ENCODE measurements around the gene ZNF511.

ZNF511 gene

DNA sequence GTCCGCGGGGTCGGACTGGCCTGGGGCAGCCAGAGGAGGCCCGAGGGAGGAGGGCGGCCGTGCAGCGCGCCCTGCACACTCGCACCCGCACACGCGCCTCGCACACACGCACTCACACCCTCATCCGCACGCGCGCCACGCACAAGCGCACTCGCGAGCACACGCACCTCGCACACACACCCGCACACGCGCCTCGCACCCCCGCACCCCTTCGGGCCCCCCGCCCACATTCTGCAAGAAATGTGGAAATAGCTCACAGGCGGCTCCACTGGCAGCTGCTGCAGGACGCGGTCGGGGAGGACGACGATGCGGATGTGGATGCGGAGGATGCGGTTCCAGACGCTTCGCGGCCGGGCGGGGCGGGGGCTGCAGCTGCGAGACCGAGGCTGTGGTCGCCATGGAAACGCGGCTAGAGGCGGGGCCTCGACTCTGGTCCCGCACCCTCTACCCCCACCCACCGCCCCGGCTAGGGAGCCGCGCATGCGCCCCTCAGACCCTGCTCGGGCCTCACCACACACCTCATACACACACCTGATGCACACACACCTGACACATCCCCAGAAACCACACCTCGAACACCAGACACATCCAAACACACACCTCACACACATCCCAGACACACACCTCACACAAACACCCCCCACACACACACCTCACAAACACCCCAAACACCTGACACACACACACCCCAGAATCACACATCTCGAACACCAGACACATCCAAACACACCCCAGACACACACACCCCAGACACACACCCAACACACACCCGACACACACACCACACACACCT, 28.1 kb downstream of the ZNF511 start, which contains the start of gene CALY:
Gene CALY, minus strand, starts transcription at position 320 of the 793 bp plus-strand sequence. CDS start 7,907 bp downstream, outside the sequence.
- DNase-seq, result peak; percentile 73

DNA sequence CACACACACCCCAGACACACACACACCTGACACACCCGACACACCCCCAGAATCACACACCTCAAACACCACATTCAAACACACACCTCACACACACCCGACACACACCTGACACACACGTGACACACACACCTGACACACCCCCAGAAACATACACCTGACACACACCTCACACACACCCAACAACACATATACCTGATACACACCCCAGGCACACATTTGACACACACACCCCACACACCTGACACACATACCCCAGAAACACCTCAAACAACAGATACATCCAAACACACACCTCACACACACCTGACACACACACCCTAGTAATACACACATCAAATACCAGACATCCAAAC, 28.6 kb downstream of the ZNF511 start:
- DNase-seq, result no peak

GRCh38 chr10:133338080-133339071, 29.7 kb downstream of the ZNF511 start:
- no peak for DNase-seq

GRCh38 chr10:133339708-133340380, 31.1 kb downstream of the ZNF511 start:
- no peak for DNase-seq

- DNase-seq, result no peak
Observed at GRCh38 chr10:133341983-133342382, 33.3 kb downstream of the ZNF511 start.

DNA sequence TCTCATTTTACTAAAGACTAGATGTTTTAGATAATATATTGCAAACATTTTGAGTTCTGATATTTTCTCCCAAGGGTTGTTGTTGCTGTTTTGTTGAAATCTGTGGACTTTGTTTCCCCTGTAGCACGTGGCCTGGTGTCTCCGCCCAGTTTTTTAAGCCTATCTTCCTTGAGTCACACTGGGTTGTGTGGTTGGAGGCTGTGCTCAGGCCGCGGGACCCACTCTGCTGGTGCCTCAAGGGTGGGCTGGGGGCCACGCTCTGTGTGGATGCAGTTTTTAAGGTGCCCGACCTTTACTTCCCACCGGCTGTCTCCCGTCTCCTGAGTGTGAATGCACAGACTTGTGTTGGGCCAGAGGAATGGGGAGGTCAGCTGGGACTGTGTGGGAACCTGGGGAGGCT, 34.2 kb downstream of the ZNF511 start:
- DNase-seq, result no peak

DNA sequence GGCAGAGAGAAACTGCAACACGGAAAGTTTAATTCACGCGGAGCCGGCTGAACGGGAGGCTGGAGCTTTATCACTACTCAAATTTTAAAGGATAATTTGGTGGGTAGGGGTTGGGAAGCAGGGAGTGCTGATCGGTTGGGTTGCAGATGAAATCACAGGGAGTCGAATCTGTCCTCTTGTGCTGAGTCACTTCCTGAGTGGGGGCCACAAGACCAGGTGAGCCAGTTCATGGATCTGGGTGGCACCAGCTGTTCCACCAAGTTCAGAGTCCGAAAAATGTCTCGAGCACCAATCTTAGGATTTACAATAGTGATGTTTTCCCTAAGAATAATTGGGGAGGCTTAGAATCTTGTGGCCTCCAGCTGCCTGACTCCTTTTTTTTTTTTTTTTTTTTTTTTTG, 34.8 kb downstream of the ZNF511 start:
- DNase-seq, result no peak

DNA sequence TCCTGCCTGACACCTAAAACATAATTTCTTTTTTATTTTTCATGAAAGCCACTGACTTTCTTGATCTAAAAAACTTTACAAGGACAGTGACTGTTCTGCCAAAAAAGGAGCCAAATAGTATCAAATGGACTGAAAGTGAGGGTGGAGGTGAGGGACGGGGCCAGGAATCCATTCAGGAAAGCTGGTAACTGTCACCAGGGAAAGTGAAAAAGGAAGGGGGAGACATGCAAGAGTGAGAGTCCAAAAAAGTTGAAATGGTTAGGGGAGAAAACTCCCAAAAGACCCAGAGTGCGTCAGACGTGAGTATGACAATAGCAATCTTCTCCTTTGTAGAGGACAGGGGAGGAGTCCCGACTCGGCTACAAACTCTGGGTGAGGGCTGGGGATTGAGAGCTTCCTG, 35.5 kb downstream of the ZNF511 start:
- no peak for DNase-seq

GRCh38 chr10:133346413-133346812, 37.7 kb downstream of the ZNF511 start:
- no peak for DNase-seq

DNA sequence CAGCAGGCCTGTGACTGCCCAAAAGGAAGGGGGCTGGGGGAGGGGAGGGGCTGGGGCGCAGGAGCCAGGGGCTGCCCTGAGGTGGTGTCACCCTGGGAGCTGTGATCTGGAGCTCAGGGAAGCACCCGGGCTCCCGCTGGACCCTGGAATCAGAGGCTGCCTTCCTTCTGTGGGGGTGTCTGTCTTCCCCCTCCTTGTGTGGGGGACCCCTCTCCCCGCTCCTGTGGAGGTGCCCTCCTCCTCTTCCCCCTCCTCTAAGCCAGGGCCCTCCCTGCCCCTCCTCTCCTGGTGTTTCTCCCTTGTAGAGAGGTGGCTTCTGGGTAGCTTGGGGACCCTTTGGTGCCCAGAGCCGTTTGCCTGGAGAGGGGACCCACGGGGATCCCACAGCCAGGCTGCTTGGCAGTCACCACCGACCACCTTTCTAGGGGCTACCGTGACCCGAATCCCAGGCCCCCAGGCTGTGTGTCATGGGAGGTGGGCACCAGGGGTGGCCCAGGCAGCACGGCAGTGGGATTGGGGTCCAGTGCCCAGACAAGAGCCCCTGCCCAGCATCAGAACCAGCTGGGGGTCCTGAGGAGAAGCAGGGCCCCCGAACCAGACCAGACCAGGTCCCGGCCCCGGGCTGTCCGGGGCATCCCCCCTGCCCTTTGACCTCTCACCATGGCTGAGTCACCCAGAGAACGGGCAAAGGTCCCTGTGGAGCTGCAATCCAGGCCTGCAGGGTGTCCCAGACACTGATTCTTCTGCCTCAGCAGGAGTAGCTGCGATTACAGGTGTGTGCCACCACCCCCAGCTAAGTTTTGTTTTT, 39.2 kb downstream of the ZNF511 start:
- no peak for DNase-seq

DNA sequence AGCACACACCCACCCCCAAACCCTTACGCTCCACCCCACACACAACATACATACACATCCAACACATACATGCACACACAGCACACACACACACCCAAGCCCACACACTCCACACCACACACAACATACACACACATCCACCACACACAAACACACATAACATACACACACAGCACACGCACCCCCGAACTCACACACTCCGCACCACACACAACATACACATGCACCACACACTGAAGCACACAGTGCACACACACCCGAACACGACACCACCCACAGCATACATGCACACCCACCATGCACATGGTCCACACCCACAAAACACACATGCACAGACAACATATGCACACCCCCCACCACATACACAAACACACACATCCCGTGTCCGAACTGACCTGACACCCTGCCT, 40.5 kb downstream of the ZNF511 start:
- DNase-seq, result no peak

DNA sequence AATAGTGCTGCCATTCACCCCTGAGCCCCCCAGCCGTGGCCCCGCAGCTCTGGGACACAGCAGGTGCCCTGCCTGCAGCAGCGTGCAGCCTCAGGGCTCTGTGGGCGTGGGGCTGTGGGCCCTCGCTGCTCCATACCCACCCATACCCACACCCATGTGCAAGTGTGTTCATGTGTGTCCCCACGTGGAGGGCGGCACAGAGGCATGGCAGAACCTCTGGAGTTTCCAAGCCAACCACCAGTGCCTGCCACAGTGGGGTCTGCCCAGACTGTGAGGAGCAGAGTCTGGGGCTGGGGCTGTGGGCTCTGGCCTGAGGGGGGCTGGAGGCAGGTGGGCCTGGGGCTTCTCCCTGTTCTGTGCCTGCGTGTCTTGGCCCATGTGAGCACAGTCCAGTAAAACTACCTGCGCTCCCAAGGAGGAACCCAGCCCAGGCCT, 40.9 kb downstream of the ZNF511 start:
- DNase-seq, result no peak

DNA sequence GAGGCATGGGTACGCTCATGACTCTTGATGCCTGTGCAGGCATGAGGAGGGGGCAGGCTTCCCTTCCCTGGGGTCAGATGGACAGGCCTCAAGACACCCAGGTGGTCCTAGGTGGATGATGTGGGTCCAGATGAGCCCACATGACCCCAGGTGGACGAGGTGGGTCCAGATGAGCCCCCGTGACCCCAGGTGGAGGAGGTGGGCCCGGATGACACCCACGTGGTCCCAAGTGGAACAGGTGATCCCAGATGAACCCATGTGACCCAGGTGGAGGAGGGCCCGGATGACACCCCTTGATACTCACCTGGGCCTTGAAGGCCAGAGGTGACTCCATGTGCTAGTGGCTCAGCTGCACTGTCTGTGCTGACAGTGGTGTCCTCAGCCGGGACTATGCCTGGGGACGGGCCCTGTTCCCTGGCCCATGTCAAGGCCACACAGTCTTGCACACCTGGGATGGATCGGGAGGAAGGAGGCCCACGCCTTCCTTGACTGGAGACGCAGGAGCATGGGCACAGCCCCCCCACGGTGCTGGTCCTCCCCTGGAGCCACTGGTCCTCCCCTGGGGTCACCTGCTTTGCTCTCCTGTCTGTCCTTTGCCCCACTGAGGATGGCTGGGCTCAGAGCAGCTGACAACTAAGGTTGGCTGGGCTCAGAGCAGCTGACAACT, 41.7 kb downstream of the ZNF511 start:
- DNase-seq, result no peak

- DNase-seq, result no peak
Observed at GRCh38 chr10:133350950-133351329, 42.2 kb downstream of the ZNF511 start.

DNA sequence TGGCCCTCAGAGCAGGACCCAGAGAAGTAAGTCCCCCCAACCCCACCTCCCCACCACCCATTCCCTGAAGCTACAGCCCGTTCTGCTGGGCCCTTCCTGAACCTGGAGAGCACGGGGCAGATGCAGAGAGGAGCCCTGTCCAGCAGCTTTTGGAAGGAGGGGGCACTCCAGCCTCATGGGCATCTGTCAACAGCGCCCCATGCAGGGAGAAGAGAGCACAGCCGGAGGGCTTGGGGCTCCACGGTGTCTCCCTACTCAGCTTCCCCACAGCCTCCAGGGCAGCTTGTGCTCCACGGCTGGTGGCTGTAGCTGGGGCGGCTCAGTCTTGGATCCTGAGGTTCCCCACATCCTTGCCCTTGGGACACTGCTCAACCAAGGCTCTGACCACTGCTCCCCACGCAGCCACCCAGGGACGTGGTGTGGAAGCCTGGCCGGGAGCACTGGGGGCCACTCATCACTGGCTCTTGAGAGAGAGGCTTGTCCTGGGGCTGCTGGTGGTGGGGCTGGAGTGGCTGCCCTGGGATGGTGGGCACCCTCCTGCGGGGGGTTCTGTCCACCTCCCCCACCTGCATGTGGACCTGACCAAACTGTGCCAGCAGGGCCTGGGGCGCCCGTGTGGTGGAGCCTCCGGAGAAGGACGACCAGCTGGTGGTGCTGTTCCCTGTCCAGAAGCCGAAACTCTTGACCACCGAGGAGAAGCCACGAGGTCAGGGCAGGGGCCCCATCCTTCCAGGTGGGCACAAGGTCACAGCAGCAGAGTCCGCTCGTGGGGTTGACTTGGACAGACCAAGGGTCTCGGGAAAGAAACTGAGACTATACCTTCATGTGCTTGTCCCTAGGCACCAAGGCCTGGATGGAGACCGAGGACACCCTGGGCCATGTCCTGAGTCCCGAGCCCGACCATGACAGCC, 42.9 kb downstream of the ZNF511 start:
- no peak for DNase-seq

GRCh38 chr10:133353202-133353959, 44.7 kb downstream of the ZNF511 start:
- no peak for DNase-seq

- no peak for DNase-seq
Observed at GRCh38 chr10:133353988-133354605, 45.4 kb downstream of the ZNF511 start.

- no peak for DNase-seq
Observed at GRCh38 chr10:133354672-133355240, 46.0 kb downstream of the ZNF511 start.

GRCh38 chr10:133355266-133355665, 46.6 kb downstream of the ZNF511 start:
- DNase-seq, result no peak

Data from stimulated activated CD4-positive, alpha-beta T cell treated with anti-CD3 and anti-CD28 coated beads, Interleukin-4, amount 100 ng/mL, for 24 hours (primary cell).